WI38 (cell line): ENCODE measurements around the gene TMEM207.

Experiments used
- H3K4me3 ChIP-seq: 2 replicates; pipeline ENCODE4 v1.5.1; 2011; ENCODE audit warnings: low read depth, mild to moderate bottlenecking, control low read depth, low read length
- CTCF ChIP-seq: IDR thresholded peaks from 2 replicates; pipeline ENCODE4 v1.5.1; 2012; ENCODE audit warnings: low read depth, mild to moderate bottlenecking, control low read depth, low read length

The TMEM207 gene

DNA sequence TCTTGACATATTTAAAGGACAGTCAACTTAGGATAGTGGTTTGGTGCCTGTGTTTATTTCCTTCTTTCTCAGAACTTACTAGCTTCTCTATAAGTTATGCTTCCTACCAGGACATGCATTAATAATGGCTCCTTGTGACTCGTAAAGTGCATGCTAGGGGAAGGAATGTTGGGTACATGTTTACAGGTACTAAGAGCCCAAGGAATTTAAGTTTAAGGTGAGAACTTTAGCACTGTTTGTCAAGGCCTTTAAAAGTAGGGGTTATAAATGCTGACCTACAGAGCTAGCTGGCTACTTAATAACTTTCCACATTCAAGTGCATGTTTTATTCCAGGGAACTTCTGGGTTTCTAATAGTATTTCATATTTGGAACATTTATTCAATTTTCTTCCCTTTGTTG lies at the start of gene TMEM207:
TMEM207 (minus strand) TSS at position 101 of the 400 bp plus-strand sequence; CDS start at position 9, 92 bp downstream.
- TF ChIP-seq CTCF, result no peak
- no peak within 1 kb of the TSS for H3K4me3 ChIP-seq

DNA sequence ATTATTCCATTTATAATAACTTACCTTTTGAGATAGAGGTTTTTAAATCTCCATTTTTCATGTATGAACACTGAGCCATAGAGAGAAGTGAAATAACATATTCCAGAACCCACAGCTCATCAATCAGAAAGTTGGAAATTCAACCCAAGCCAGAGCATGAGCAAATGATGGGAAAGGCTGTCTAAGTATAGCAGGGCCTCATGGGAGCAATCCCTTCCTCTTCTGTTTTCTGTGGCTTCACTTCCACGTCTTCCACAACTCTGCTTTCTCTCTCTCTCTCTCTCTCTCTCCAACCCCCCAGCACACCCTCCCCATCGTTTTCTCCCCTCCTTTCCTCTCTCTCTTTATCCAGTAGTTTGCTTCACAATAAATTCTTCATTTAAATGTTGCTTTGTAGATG lies 49.4 kb upstream of the TMEM207 start:
- no peak overlapping the region for H3K4me3 ChIP-seq
- TF ChIP-seq CTCF, result no peak

DNA sequence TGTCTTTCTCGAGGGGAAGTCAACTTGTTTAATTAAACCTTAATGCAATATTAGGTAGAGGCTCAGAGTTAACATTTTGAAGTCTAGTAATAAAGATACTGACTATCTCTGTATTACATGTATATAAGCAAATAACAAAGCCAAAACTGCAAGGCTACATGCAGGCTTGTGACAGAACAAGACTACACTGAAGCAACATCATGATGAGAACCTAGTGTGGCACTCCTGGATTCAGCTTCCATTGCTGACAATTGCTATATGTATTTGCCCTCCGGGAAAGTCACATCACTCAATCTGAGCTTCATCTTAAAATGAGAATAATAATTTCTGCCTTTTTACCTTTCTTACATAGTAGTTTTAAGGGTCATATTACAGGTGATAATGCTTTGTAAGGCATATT lies 48.6 kb upstream of the TMEM207 start:
- no peak overlapping the region for H3K4me3 ChIP-seq
- no peak for TF ChIP-seq CTCF

DNA sequence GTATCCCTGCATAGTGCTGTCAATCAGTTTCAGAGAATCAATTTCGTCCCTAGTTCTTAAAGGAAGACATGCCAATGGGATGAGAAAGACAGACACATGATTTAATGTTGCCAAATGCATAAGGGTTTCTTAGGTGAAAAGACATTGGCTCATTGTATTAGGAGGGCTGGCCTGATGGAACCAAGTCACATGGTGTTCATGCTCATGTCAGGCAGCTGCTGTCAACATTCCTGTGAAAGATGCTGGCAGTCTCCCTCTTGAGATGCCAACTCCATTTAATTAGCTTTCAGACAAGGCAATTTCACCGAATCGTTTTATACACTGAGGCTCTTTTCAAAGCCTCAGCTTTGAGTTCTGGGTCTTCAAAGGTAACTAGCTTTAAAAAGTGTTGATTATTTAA lies 48.1 kb upstream of the TMEM207 start:
- no peak overlapping the region for H3K4me3 ChIP-seq
- TF ChIP-seq CTCF, result no peak

GRCh38 chr3:190496859-190497258 lies 47.2 kb upstream of the TMEM207 start:
- no peak for TF ChIP-seq CTCF
- H3K4me3 ChIP-seq, result no peak overlapping the region

DNA sequence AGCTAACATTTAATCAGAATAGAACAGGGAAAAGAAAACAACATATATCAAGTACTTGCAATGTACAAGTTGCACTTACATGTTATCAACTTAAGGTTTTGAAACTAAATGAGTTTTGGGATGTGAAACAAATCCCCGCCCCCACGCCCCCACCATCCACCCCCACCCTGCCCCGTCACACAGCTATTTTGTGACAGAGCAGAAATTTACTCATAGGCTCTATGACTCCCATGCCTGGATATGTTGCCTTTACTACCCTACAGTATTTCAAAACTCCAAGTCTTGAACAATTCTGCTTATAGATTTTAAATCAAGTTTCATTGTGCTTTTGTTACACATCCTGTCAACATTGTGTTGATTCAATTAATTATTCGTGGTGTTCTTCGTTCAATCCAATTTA lies 46.1 kb upstream of the TMEM207 start:
- TF ChIP-seq CTCF, result no peak
- no peak overlapping the region for H3K4me3 ChIP-seq

- no peak overlapping the region for H3K4me3 ChIP-seq
- TF ChIP-seq CTCF, result no peak
These were observed 45.7 kb upstream of the TMEM207 start for GRCh38 chr3:190495354-190495753.
